Measurements from ENCODE around the gene PLXNC1.
A peak's percentile ranks its signal among the peaks of the same experiment; 100 is the strongest.

PLXNC1 gene

DNA sequence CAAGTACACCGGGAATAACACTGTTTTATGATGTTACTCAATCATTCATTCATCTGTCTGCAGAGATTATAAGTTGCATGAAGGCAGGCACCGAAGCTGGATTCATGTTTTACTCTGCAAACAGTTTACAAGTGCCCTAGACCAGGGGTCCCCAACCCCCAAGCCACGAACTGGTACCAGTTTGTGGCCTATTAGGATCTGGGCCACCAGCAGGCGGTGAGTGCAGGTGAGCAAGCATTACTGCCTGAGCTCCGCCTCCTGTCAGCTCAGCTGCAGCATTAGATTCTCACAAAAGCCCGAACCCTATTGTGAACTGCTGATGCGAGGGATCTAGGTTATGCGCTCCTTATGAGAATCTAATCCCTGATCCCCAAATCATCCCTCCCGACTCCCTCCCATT, 38.1 kb upstream of the PLXNC1 start:
- no peaks in the 10 kb centered on the region for H3K4me1 ChIP-seq (ENCODE audit: control insufficient read depth, insufficient read depth, low read length, poor library complexity, severe bottlenecking)
- H3K4me3 ChIP-seq (ENCODE audit: insufficient read depth, low read depth, low read length, poor library complexity, severe bottlenecking) = no peak overlapping the region
- H3K36me3 ChIP-seq (ENCODE audit: control insufficient read depth, insufficient read depth, low read length) = no peaks in the 10 kb centered on the region
- no peaks in the 10 kb centered on the region for H3K27me3 ChIP-seq (replicated peaks; ENCODE audit: control insufficient read depth, insufficient read depth, low read length, poor library complexity, severe bottlenecking)
- no peak overlapping the region for H3K27ac ChIP-seq (ENCODE audit: insufficient read depth, low read length, poor library complexity, severe bottlenecking)
- no peak for DNase-seq
- H3K9me3 ChIP-seq (ENCODE audit: control insufficient read depth, low read length) = no peaks in the 10 kb centered on the region

DNA sequence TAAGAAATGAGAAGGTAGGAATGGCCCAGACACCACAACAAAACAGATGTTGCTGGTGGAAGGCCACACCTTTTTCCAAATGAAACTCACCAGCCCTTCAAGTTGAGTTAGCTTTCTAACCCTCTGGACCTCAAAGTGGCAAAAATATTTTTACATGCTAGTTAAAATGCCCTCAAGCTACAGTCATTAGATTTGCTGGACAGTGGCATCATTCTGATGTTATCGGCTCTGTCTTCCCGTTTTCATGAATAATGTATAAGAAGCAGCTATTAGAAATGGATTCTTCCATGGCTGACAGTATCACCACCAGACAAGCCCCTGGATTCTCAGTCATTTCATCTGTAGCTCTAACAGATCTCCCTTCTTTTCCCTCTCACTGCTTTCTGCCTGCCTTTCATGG, 37.1 kb upstream of the PLXNC1 start:
- no peaks in the 10 kb centered on the region for H3K9me3 ChIP-seq (ENCODE audit: control insufficient read depth, low read length)
- no peaks in the 10 kb centered on the region for H3K27me3 ChIP-seq (replicated peaks; ENCODE audit: control insufficient read depth, insufficient read depth, low read length, poor library complexity, severe bottlenecking)
- H3K4me3 ChIP-seq (ENCODE audit: insufficient read depth, low read depth, low read length, poor library complexity, severe bottlenecking) = no peak overlapping the region
- H3K27ac ChIP-seq (ENCODE audit: insufficient read depth, low read length, poor library complexity, severe bottlenecking) = no peak overlapping the region
- no peaks in the 10 kb centered on the region for H3K36me3 ChIP-seq (ENCODE audit: control insufficient read depth, insufficient read depth, low read length)
- no peak for DNase-seq
- H3K4me1 ChIP-seq (ENCODE audit: control insufficient read depth, insufficient read depth, low read length, poor library complexity, severe bottlenecking) = no peaks in the 10 kb centered on the region

DNA sequence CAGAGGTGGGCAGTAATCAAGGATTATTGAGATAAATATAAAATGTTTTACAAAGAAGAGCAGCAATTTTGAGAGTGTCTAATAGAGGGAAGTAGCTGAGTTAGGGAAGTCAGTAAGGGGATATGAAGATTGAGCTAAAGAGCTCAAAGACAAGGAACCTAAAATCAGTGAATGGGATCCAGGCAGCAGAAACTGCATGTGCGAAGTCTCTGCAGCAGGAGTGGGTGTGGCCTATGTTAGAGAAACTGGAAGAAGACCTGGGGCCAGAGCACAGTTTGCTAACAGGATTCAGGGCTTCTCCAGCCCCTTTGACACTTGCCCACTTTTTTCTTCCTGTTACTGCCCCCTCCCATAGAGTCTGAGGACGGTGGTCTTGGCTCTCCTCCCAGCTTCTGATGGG, 36.3 kb upstream of the PLXNC1 start:
- no peaks in the 10 kb centered on the region for H3K36me3 ChIP-seq (ENCODE audit: control insufficient read depth, insufficient read depth, low read length)
- no peaks in the 10 kb centered on the region for H3K9me3 ChIP-seq (ENCODE audit: control insufficient read depth, low read length)
- H3K4me3 ChIP-seq (ENCODE audit: insufficient read depth, low read depth, low read length, poor library complexity, severe bottlenecking) = no peak overlapping the region
- no peaks in the 10 kb centered on the region for H3K4me1 ChIP-seq (ENCODE audit: control insufficient read depth, insufficient read depth, low read length, poor library complexity, severe bottlenecking)
- H3K27me3 ChIP-seq (replicated peaks; ENCODE audit: control insufficient read depth, insufficient read depth, low read length, poor library complexity, severe bottlenecking) = no peaks in the 10 kb centered on the region
- no peak for DNase-seq
- H3K27ac ChIP-seq (ENCODE audit: insufficient read depth, low read length, poor library complexity, severe bottlenecking) = no peak overlapping the region

DNA sequence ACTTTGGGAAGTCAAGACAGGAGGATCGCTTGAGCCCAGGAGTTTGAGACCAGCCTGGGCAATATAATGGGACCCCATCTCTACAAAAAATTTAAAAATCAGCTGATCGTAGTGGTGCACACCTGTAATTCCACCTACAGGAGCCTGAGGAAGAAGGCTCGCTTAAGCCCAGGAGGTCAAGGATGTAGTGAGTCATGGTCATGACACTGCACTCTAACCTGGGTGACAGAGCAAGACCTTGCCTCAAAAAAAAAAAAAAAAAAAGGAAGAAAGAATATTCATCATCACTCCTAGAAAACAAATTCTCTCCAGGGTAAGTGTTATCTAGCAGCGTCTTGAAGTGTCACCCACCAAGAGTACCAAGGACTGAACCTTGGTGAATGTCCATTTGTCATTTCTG, 34.2 kb upstream of the PLXNC1 start:
- no peaks in the 10 kb centered on the region for H3K36me3 ChIP-seq (ENCODE audit: control insufficient read depth, insufficient read depth, low read length)
- no peak overlapping the region for H3K27ac ChIP-seq (ENCODE audit: insufficient read depth, low read length, poor library complexity, severe bottlenecking)
- no peaks in the 10 kb centered on the region for H3K27me3 ChIP-seq (replicated peaks; ENCODE audit: control insufficient read depth, insufficient read depth, low read length, poor library complexity, severe bottlenecking)
- H3K4me3 ChIP-seq (ENCODE audit: insufficient read depth, low read depth, low read length, poor library complexity, severe bottlenecking) = no peak overlapping the region
- no peak for DNase-seq
- H3K4me1 ChIP-seq (ENCODE audit: control insufficient read depth, insufficient read depth, low read length, poor library complexity, severe bottlenecking) = no peaks in the 10 kb centered on the region
- H3K9me3 ChIP-seq (ENCODE audit: control insufficient read depth, low read length) = no peaks in the 10 kb centered on the region

DNA sequence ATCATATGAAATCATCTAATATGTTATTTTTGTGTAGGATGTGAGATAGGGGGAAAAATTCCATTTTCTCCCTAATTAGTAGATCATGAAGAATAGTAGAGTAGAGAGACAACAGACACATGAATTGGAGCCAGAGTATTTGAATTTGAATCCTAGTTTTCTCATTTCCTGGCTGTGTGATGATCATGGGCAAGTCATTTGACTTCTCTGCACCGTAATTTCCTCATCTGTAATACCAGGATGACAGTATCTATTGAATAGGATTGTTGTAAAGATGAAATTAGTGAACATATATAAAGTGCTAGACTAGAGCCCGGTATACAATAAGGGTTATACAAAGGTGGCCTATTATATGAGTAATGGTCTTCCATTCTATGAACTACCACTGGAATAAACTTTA, 32.2 kb upstream of the PLXNC1 start:
- Histone ChIP-seq H3K27ac (ENCODE audit: insufficient read depth, low read length, poor library complexity, severe bottlenecking) (no peak overlapping the region), H3K4me3 (ENCODE audit: insufficient read depth, low read depth, low read length, poor library complexity, severe bottlenecking) (no peak overlapping the region), H3K9me3 (ENCODE audit: control insufficient read depth, low read length) (no peaks in the 10 kb centered on the region), H3K27me3 (replicated peaks; ENCODE audit: control insufficient read depth, insufficient read depth, low read length, poor library complexity, severe bottlenecking) (no peaks in the 10 kb centered on the region), H3K36me3 (ENCODE audit: control insufficient read depth, insufficient read depth, low read length) (no peaks in the 10 kb centered on the region), H3K4me1 (ENCODE audit: control insufficient read depth, insufficient read depth, low read length, poor library complexity, severe bottlenecking) (no peaks in the 10 kb centered on the region)
- DNase-seq = no peak

DNA sequence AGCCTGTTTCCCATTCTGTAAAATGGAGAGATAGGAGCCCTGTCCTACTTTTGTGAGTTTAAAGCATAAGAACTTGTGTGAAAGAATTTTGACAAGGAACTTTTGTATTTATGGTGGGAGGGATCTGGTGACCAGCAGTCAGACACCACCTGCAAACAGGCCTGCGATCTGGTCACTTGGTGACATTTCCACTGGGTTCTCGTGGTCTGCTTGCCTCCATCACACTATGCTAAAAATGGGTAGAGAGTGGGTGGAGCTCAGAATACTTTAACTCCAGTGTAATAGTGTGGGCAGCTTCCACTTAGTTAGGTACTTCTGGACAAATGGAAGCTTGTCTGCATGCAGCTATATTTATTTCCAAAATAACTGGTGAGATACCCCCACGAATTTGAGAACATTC, 26.5 kb upstream of the PLXNC1 start:
- DNase-seq = no peak
- no peaks in the 10 kb centered on the region for H3K9me3 ChIP-seq (ENCODE audit: control insufficient read depth, low read length)
- H3K4me1 ChIP-seq (ENCODE audit: control insufficient read depth, insufficient read depth, low read length, poor library complexity, severe bottlenecking) = peaks cover 29% of the 10 kb centered on the region
- no peaks in the 10 kb centered on the region for H3K36me3 ChIP-seq (ENCODE audit: control insufficient read depth, insufficient read depth, low read length)
- no peaks in the 10 kb centered on the region for H3K27me3 ChIP-seq (replicated peaks; ENCODE audit: control insufficient read depth, insufficient read depth, low read length, poor library complexity, severe bottlenecking)
- no peak overlapping the region for H3K4me3 ChIP-seq (ENCODE audit: insufficient read depth, low read depth, low read length, poor library complexity, severe bottlenecking)
- H3K27ac ChIP-seq (ENCODE audit: insufficient read depth, low read length, poor library complexity, severe bottlenecking) = no peak overlapping the region

DNA sequence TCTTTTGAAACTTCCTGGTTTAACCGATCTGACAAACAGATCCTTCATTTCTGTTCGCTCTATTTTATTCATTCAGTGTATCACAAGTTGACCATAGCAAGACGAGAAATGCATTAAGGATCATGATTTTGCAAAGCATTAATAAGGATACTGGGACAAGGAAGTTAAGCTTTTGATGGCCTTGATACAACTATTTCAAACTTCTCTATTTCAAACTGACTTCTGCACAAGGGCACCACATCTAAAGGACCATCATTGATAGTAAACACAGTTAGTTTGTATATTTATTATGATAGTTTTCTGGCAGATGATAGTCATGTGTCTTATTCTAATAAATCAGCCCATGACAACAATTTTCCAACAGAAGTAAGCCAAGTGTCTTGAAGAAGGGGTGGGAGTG, 25.8 kb upstream of the PLXNC1 start:
- Histone ChIP-seq H3K9me3 (ENCODE audit: control insufficient read depth, low read length) (no peaks in the 10 kb centered on the region), H3K27ac (ENCODE audit: insufficient read depth, low read length, poor library complexity, severe bottlenecking) (no peak overlapping the region), H3K4me3 (ENCODE audit: insufficient read depth, low read depth, low read length, poor library complexity, severe bottlenecking) (no peak overlapping the region), H3K4me1 (ENCODE audit: control insufficient read depth, insufficient read depth, low read length, poor library complexity, severe bottlenecking) (peaks cover 29% of the 10 kb centered on the region), H3K27me3 (replicated peaks; ENCODE audit: control insufficient read depth, insufficient read depth, low read length, poor library complexity, severe bottlenecking) (no peaks in the 10 kb centered on the region), H3K36me3 (ENCODE audit: control insufficient read depth, insufficient read depth, low read length) (no peaks in the 10 kb centered on the region)
- DNase-seq = no peak

DNA sequence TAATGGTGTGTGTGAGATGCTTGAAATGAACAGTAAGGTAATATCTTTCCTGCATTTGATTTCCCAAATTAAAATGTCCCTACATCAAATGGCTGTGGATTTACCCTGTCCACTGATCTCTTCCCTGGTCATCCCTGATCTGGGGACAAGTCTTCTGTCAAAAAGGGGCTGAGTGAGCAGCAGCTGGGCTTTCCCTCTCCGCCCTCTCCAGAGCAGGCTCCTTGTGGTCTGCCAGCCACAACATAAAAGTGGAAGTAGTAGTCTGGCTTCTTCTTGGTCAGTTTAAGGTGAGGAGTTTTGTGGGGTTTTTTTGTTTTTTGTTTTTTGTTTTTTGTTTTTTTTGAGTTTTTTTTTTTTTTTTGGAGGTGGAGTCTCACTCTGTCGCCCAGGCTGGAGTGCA, 25.2 kb upstream of the PLXNC1 start:
- Histone ChIP-seq H3K27me3 (replicated peaks; ENCODE audit: control insufficient read depth, insufficient read depth, low read length, poor library complexity, severe bottlenecking) (no peaks in the 10 kb centered on the region), H3K36me3 (ENCODE audit: control insufficient read depth, insufficient read depth, low read length) (no peaks in the 10 kb centered on the region), H3K4me1 (ENCODE audit: control insufficient read depth, insufficient read depth, low read length, poor library complexity, severe bottlenecking) (peaks cover 29% of the 10 kb centered on the region), H3K4me3 (ENCODE audit: insufficient read depth, low read depth, low read length, poor library complexity, severe bottlenecking) (no peak overlapping the region), H3K27ac (ENCODE audit: insufficient read depth, low read length, poor library complexity, severe bottlenecking) (no peak overlapping the region), H3K9me3 (ENCODE audit: control insufficient read depth, low read length) (no peaks in the 10 kb centered on the region)
- no peak for DNase-seq

DNA sequence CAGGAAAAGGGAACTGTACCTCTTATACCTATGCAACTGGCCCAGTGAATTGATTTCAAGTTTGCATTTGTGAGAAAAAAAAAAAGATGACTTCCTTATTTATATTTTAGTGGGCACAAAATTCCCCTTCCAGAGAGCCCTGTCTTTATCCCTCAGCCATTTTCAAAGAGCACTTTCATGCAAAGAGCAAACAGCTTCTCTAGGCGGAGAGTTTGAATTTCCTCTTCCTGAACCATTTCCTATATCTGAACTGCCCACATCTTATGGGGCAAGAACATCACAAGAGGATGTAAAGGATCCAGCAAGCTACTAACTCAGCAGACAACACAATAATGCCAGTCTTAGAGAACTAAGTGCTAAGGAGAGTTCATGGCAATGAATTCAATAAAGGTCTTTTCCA, 22.3 kb upstream of the PLXNC1 start:
- DNase-seq = no peak
- H3K27ac ChIP-seq (ENCODE audit: insufficient read depth, low read length, poor library complexity, severe bottlenecking) = no peak overlapping the region
- H3K27me3 ChIP-seq (replicated peaks; ENCODE audit: control insufficient read depth, insufficient read depth, low read length, poor library complexity, severe bottlenecking) = no peaks in the 10 kb centered on the region
- no peaks in the 10 kb centered on the region for H3K36me3 ChIP-seq (ENCODE audit: control insufficient read depth, insufficient read depth, low read length)
- H3K4me1 ChIP-seq (ENCODE audit: control insufficient read depth, insufficient read depth, low read length, poor library complexity, severe bottlenecking) = peaks cover 29% of the 10 kb centered on the region
- no peaks in the 10 kb centered on the region for H3K9me3 ChIP-seq (ENCODE audit: control insufficient read depth, low read length)
- peak overlapping the region; percentile 0 for H3K4me3 ChIP-seq (ENCODE audit: insufficient read depth, low read depth, low read length, poor library complexity, severe bottlenecking)

DNA sequence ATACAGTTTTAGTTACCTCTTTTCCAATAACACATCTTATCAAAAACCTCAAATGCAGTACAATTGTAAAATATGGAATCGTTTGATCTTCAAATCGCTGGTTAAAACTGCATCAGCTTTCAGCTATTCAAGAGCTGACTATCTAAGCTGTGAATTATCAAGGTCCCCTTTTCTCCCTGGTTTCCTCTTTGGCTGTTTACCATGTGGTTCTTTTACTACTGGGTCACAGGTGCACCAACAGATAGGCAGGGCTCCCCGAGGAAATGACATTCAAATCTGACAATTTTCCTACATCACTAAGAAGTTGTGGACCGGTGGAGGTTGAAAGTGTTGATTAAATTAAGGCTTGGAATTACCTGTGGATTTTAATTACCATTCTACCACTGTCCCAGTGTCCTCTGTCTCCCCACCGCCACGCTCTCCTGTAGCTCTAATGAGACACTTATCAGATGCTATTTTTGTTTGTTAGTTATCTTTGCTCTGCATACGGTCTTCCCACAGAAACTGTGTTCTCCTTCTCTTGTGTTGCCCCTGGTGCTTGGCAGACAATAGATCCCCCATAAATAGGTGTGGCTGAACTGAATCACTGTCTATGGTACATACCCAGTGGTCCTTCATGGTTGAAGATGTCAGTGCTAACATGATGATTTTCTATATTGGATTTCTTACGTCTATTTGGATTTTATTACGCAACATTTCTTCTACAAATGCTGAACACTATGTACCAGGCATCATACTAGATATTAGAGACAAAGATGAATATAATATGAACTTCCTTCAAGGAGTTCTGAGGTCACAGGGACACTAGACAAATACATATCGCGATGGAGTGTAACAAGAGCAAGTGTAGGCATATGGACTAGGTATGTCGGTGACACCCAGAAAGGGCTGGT, 20.9 kb upstream of the PLXNC1 start:
- no peak overlapping the region for H3K4me3 ChIP-seq (ENCODE audit: insufficient read depth, low read depth, low read length, poor library complexity, severe bottlenecking)

More for the DNA sequence above, 20.9 kb upstream of the PLXNC1 start:
- H3K36me3 ChIP-seq (ENCODE audit: control insufficient read depth, insufficient read depth, low read length) = no peaks in the 10 kb centered on the region
- H3K9me3 ChIP-seq (ENCODE audit: control insufficient read depth, low read length) = no peaks in the 10 kb centered on the region
- no peaks in the 10 kb centered on the region for H3K27me3 ChIP-seq (replicated peaks; ENCODE audit: control insufficient read depth, insufficient read depth, low read length, poor library complexity, severe bottlenecking)
- H3K27ac ChIP-seq (ENCODE audit: insufficient read depth, low read length, poor library complexity, severe bottlenecking) = no peak overlapping the region
- H3K4me1 ChIP-seq (ENCODE audit: control insufficient read depth, insufficient read depth, low read length, poor library complexity, severe bottlenecking) = peaks cover 29% of the 10 kb centered on the region
- no peak for DNase-seq
